Neuronal stem cell (in vitro differentiated cells): Measurements from ENCODE around the gene VTN.

Source experiments
- DNase-seq: peaks from one replicate; pipeline ENCODE4 v3.0.0-alpha.2; 2013; ENCODE audit warnings: low spot score
- H2AFZ ChIP-seq: one replicate; pipeline ENCODE4 v1.6.1; 2013; ENCODE audit warnings: mild to moderate bottlenecking, low read length, inconsistent platforms
- H2AK5ac ChIP-seq: 2 replicates; pipeline ENCODE4 v1.6.1; 2013; ENCODE audit warnings: low read depth, mild to moderate bottlenecking, inconsistent platforms, low read length, moderate library complexity, mixed read lengths
- H2BK120ac ChIP-seq: 2 replicates; pipeline ENCODE4 v1.6.1; 2013; ENCODE audit warnings: low read depth, mild to moderate bottlenecking, inconsistent platforms, low read length, moderate library complexity, mixed read lengths
- H2BK12ac ChIP-seq: one replicate; pipeline ENCODE4 v1.6.1; 2013; ENCODE audit warnings: low read length, inconsistent platforms
- H2BK15ac ChIP-seq: 2 replicates; pipeline ENCODE4 v1.6.1; 2013; ENCODE audit warnings: mild to moderate bottlenecking, low read length, inconsistent platforms, mixed read lengths
- H2BK5ac ChIP-seq: one replicate; pipeline ENCODE4 v1.6.1; 2013; ENCODE audit warnings: inconsistent platforms, mild to moderate bottlenecking, low read length, moderate library complexity
- H3K14ac ChIP-seq: one replicate; pipeline ENCODE4 v1.6.1; 2013; ENCODE audit warnings: low read length, inconsistent platforms
- H3K18ac ChIP-seq: 2 replicates; pipeline ENCODE4 v1.6.1; 2013; ENCODE audit warnings: low read length, inconsistent platforms
- H3K23ac ChIP-seq: 2 replicates; pipeline ENCODE4 v1.6.1; 2013; ENCODE audit warnings: low read depth, mild to moderate bottlenecking, mixed read lengths, low read length, inconsistent platforms; ENCODE audit not compliant: poor library complexity
- H3K27ac ChIP-seq: replicated peaks from 3 replicates; pipeline ENCODE4 v1.5.1; 2013; ENCODE audit warnings: low read length, inconsistent platforms
- H3K27me3 ChIP-seq, 3 experiments: 2 replicates each; pipeline ENCODE4 v1.6.1; 2013; ENCODE audit warnings: low read length in 3 of 3, mild to moderate bottlenecking in 2 of 3, inconsistent platforms in 1 of 3, low read depth in 1 of 3, mixed read lengths in 1 of 3, moderate library complexity in 1 of 3; ENCODE audit not compliant: control insufficient read depth in 3 of 3, insufficient read depth in 3 of 3
- H3K36me3 ChIP-seq, 2 donors: replicated peaks in 1 of 2; 2 replicates each; pipeline ENCODE4 v1.6.1; 2013; ENCODE audit warnings: low read length in 2 of 2; ENCODE audit not compliant: control insufficient read depth in 2 of 2, insufficient read depth in 2 of 2
- H3K4ac ChIP-seq: 2 replicates; pipeline ENCODE4 v1.6.1; 2013; ENCODE audit warnings: inconsistent platforms, mild to moderate bottlenecking, low read length, moderate library complexity
- H3K4me1 ChIP-seq, 2 donors: 1 replicate in 1 of 2; 2 replicates in 1 of 2; pipeline ENCODE4 v1.6.1; 2013; ENCODE audit warnings: low read length in 2 of 2, low read depth in 1 of 2; ENCODE audit not compliant: control insufficient read depth in 2 of 2, insufficient read depth in 1 of 2
- H3K4me2 ChIP-seq: one replicate; pipeline ENCODE4 v1.6.1; 2013; ENCODE audit warnings: mild to moderate bottlenecking, low read length, inconsistent platforms; ENCODE audit not compliant: insufficient read depth, poor library complexity, severe bottlenecking
- H3K4me3 ChIP-seq, 2 donors: 2 replicates each; pipeline ENCODE4 v1.5.1; 2013; ENCODE audit warnings: low read length in 2 of 2, mild to moderate bottlenecking in 2 of 2, inconsistent platforms in 1 of 2, moderate library complexity in 1 of 2
- H3K79me1 ChIP-seq: one replicate; pipeline ENCODE4 v1.6.1; 2013; ENCODE audit warnings: low read depth, mild to moderate bottlenecking, inconsistent platforms, low read length, moderate library complexity
- H3K9ac ChIP-seq: one replicate; pipeline ENCODE4 v1.6.1; 2013; ENCODE audit warnings: mild to moderate bottlenecking, low read depth, low read length, inconsistent platforms; ENCODE audit not compliant: poor library complexity
- H3K9me3 ChIP-seq, 2 donors: replicated peaks in 1 of 2; 2 replicates each; pipeline versions ENCODE3 to v1.6.1; 2013; ENCODE audit warnings: low read length in 2 of 2, mild to moderate bottlenecking in 2 of 2, inconsistent platforms in 1 of 2, low read depth in 1 of 2, mixed read lengths in 1 of 2, moderate library complexity in 1 of 2; ENCODE audit not compliant: control insufficient read depth in 2 of 2, insufficient read depth in 1 of 2
- H4K8ac ChIP-seq: one replicate; pipeline ENCODE4 v1.6.1; 2013; ENCODE audit warnings: low read depth, mild to moderate bottlenecking, inconsistent platforms, low read length, moderate library complexity
- H4K91ac ChIP-seq: one replicate; pipeline ENCODE4 v1.6.1; 2013; ENCODE audit warnings: low read length, low read depth, mild to moderate bottlenecking, inconsistent platforms; ENCODE audit not compliant: poor library complexity
- WGBS, 2 donors: extraction: QIAGEN DNeasy Blood & Tissue Kit; methylation state at CpG; one replicate each; pipeline ENCODE4 v1.1.7; 2013; ENCODE audit warnings: missing lambda C conversion rate in 2 of 2, mixed read lengths in 1 of 2; ENCODE audit not compliant: insufficient read length in 2 of 2, insufficient replicate concordance in 1 of 2; ENCODE audit errors: extremely low coverage in 2 of 2; 5-methylcytosine and 5-hydroxymethylcytosine counted together

The VTN gene

DNA sequence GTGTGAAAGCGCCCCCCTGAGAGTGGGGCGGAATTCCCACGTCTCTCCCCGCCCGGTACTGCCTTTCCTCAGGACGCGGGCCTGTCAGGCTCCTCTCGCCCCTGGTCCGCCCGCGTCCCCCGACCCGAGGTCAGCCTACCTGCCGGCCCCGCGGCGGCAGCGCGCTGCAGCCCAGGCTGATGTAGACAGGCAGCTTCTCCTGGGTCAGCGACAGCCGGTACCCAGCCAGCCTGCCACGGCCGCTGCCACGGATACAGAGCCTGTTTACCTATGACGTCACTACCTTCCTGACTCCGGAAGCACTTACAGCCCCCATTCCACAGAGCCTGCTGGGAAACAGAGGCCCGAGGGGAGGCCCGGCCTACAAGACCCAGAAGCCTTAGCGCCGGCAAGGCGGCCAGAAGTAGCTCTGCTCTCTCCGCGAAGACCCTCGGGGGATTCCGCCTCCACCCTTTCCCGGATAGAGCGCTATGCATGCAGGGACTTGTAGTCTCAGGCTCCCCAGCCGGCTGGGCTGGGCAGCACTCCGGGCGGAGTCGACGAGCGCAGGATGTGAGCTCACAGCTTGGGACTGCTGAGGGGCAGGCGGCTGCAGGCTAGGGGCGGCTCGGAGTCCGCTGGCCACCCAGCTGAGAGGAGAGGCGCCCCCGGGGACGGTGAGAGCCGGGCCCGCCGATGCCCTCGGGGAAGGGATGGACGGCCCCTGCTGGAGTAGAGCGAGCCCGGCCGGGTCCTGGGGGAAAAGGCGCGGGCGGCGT, 34.7 kb downstream of the VTN start, which contains the start of the genes IFT20 and TNFAIP1:
Gene IFT20, minus strand, starts transcription at position 272 of the 758 bp plus-strand sequence. CDS start 3,487 bp downstream, outside the sequence.
Gene TNFAIP1, plus strand, starts transcription at position 561 of the 758 bp plus-strand sequence. CDS start 3,761 bp downstream, outside the sequence.
- Histone ChIP-seq H3K4ac (no peak within 1 kb of the TSS), H3K79me1 (peaks cover 7% of the 10 kb centered on the region), H3K4me2 (peak within 1 kb of the TSS; percentile 84), H3K9me3 (no peaks in the 10 kb centered on the region), H2AFZ (peak within 1 kb of the TSS; percentile 92), H2BK120ac (no peak within 1 kb of the TSS), H3K9ac (peak within 1 kb of the TSS; percentile 89), H3K23ac (peak within 1 kb of the TSS; percentile 46), H2AK5ac (no peak within 1 kb of the TSS), H3K14ac (no peak within 1 kb of the TSS), H3K4me3 (peak within 1 kb of the TSS; percentile 75 to 94), H2BK5ac (peak within 1 kb of the TSS; percentile 79), H3K27ac (peak within 1 kb of the TSS; percentile 54), H3K4me1 (peaks cover 8 to 10% of the 10 kb centered on the region in 2 donors), H3K18ac (peak within 1 kb of the TSS; percentile 90), H3K36me3 (peaks cover 11 to 32% of the 10 kb centered on the region in 2 donors), H3K27me3 (no peaks in the 10 kb centered on the region), H4K8ac (no peak within 1 kb of the TSS), H2BK15ac (no peak within 1 kb of the TSS), H2BK12ac (no peak within 1 kb of the TSS), H4K91ac (no peak within 1 kb of the TSS)
- peak; percentile 99 for DNase-seq
- WGBS, 2 donors, result no CpG with 5 or more reads among the region's 62 CpGs

DNA sequence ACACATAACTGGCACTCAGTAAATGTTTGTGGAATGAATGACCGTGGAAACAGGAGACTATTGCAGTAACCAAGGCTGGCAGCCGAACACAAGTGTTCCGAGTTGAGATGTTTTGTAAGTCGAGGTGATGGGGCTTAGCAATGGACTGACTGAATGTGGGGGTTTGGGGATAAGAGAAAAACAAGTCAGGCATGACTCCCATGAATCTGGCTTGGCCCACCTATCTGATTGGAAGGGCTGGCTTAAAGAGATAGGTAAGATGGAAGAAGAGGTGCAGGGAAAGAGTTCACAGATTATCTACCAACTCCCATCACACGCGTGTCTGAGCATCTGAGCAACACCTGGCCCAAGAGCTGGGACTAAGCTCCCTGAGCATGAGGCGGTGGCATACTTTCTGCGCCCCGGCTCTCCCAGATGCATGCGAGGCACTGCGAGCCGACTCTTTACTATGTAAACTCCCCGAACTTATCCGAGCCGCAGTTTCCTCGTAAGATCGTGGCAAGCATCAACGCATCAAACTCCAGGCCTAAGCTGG, 35.4 kb downstream of the VTN start:
- no CpG with 5 or more reads among the region's 18 CpGs for WGBS, 2 donors
- DNase-seq, result no peak

DNA sequence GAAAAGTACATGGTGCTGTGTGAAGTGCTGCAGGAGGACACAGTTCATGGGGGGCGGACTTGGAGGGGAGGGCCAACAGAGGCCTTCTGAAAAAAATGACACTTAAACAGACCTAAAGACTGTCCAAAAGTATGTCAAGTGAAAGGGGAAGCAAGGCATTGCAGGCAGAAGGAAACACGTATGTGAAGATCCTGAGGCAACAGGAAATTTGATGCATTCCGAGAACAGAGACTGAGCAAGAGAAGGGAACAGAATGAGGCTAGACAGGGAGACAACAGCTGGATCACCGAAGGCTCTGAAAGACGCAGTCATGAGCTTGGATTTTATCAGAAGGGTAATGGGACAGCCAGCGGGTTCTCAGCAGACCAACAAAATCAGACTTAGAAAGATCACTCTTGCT, 35.9 kb downstream of the VTN start:
- no peak for DNase-seq
- Histone ChIP-seq H3K27me3 (no peaks in the 10 kb centered on the region), H3K4me2 (peak overlapping the region; percentile 74)

More for the DNA sequence above, 35.4 kb downstream of the VTN start:
- Histone ChIP-seq H3K4me3 (peak overlapping the region; percentile 75 to 89), H3K27ac (no peak overlapping the region), H2BK5ac (no peak overlapping the region), H2BK120ac (no peak overlapping the region), H3K14ac (no peak overlapping the region), H3K36me3 (peaks cover 7 to 28% of the 10 kb centered on the region in 2 donors), H3K27me3 (no peaks in the 10 kb centered on the region), H3K79me1 (peaks cover 7% of the 10 kb centered on the region), H4K8ac (no peak overlapping the region), H2BK12ac (no peak overlapping the region), H2BK15ac (no peak overlapping the region), H3K4me1 (peaks cover 8 to 10% of the 10 kb centered on the region in 2 donors), H3K18ac (peak overlapping the region; percentile 79), H4K91ac (no peak overlapping the region), H3K9ac (peak overlapping the region; percentile 87), H3K9me3 (no peaks in the 10 kb centered on the region), H3K4me2 (peak overlapping the region; percentile 74), H2AFZ (peak overlapping the region; percentile 91), H2AK5ac (no peak overlapping the region), H3K4ac (no peak overlapping the region), H3K23ac (no peak overlapping the region)

DNA sequence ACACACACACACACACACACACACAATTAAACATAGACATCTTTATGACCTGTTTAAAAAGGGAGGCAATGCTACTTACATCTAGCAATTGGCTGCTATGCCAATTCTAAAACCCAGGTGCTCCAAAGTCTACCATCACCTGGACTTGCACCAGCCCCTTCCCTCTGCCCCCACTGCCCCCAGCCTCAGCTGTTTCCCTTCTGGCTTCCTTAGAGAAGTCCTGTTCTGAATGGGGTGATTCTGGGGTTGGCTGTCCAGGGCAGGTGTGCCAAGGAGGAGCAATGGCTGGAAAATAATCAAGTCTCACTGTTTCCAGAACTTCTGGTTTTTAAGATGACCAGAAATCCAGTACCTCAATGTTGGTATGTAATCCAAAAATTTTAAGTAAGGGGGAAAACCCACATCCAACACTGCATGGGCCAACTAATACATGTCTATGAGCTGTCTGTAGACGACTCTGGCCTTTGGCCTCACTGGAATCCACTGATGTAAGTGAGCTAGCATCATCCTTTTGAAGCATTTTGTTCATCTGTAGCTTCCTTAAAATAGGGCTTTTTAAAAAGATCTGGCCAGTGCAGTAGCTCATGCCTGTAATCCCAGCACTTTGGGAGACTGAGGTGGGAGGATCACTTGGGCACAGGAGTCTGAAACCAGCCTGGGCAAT, 36.9 kb downstream of the VTN start:
- Histone ChIP-seq H3K79me1 (peaks cover 5% of the 10 kb centered on the region), H3K36me3 (peaks cover 10 to 32% of the 10 kb centered on the region in 2 donors), H3K9me3 (no peaks in the 10 kb centered on the region), H2BK120ac (no peak overlapping the region), H3K4me3 (no peak overlapping the region), H3K27ac (no peak overlapping the region), H2BK12ac (no peak overlapping the region), H2AK5ac (no peak overlapping the region), H3K4me1 (peaks cover 9 to 13% of the 10 kb centered on the region in 2 donors), H3K4me2 (no peak overlapping the region), H2AFZ (no peak overlapping the region), H2BK15ac (no peak overlapping the region), H4K91ac (no peak overlapping the region), H4K8ac (no peak overlapping the region), H3K18ac (no peak overlapping the region), H3K9ac (no peak overlapping the region), H2BK5ac (no peak overlapping the region), H3K14ac (no peak overlapping the region), H3K27me3 (no peaks in the 10 kb centered on the region), H3K4ac (no peak overlapping the region), H3K23ac (no peak overlapping the region)
- WGBS, 2 donors, result no CpG with 5 or more reads among the region's 1 CpG
- no peak for DNase-seq

More for the DNA sequence above, 35.9 kb downstream of the VTN start:
- Histone ChIP-seq H3K4me3 (peak overlapping the region in 1 of 2 donors; percentile 75), H2AK5ac (no peak overlapping the region), H3K18ac (no peak overlapping the region), H2BK5ac (no peak overlapping the region), H2BK12ac (no peak overlapping the region), H3K9ac (no peak overlapping the region), H3K27ac (no peak overlapping the region), H2AFZ (no peak overlapping the region), H3K79me1 (peaks cover 7% of the 10 kb centered on the region), H3K14ac (no peak overlapping the region), H4K8ac (no peak overlapping the region), H4K91ac (no peak overlapping the region), H3K9me3 (no peaks in the 10 kb centered on the region), H3K23ac (no peak overlapping the region), H3K4ac (no peak overlapping the region), H2BK15ac (no peak overlapping the region), H2BK120ac (no peak overlapping the region), H3K36me3 (peaks cover 10 to 28% of the 10 kb centered on the region in 2 donors), H3K4me1 (peaks cover 8 to 12% of the 10 kb centered on the region in 2 donors)
- no CpG with 5 or more reads among the region's 6 CpGs for WGBS, 2 donors
